Measurements from ENCODE around the gene ZNF608.

Gene ZNF608

DNA sequence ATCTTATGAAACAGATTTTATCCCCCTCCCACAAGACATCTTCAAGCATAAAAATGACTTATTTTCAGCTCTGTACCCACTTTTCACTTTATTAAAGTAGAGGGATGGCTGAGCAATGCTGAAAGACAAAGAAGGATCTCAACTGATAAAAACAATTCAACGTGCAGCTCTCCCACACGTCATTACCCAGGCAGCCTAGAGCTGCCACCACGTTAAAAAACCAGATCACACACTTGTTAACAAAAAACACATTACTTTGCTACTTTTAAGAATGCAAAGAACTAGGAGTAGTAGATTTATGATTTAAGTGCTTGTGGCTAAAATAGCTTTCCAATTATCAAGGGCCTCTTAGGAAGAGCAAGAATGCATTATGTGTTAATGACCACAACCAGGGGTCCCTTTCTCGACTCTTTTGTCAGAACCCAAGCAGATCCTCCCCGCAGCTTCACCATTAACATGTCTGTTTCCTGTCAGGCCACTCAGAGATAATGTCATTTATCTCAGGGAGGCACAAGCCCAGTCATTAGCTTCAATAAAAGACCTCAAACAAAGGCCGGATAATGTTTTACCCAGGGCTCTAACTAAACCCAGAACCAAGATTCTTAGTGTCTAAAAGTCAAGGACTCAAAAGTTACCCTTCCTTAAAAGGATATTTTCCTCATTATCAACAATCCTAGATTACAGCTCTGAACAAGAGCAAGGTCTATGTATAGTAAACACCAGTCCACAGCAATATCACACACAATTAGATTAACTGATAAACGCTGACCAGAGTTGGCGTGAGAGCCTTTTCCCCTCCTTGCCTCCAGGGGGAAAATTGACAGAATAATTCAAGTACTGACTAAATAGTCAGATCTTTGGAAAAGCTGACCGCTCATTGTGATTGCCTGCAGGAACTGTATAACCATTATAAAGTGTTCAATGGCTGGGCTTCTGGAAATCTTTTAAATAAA is 7.5 kb downstream of the ZNF608 start:
- no peak for DNase-seq (ENCODE audit: low read depth)

DNA sequence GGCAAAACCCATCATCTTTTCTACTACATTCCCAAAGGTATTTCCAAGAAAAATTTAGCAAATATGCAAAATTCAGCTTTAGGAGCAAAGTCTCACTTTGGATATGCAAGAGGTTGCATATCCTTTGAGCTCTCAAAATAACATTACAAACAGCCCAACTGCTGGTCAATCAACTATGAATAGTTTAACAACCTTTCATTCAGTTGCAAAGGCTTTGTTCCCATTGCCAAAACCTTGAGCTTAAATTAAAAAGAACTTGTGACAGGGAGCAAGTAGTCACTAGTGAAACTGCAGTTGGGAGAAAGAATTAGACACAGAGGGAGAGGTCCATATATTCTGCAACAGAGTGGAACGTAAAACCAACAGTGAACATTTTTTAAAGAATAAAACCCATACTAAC is 8.8 kb downstream of the ZNF608 start:
- DNase-seq (ENCODE audit: low read depth) = no peak

DNA sequence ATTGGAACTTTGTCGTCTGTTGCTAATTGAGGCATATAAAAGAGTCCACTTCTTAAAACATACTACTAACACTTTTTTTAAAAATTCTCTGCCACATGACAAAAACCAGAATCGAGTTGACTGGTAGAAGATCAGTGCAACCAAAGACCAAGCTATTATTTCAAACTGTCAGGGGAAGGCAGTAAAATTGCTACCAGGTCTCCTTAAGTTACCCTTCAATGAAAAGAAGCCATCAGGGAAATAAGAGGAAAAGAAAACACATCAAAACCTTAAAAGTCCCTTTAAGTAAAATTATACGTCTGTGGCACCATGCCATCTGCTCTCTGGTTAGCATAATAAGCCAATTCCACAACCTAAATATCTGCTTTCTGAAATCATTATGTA is 9.6 kb downstream of the ZNF608 start:
- no peak for DNase-seq (ENCODE audit: low read depth)

GRCh38 chr5:124736082-124736804 is 10.2 kb downstream of the ZNF608 start:
- peak; percentile 78 for DNase-seq (ENCODE audit: low read depth)

- no peak for DNase-seq (ENCODE audit: low read depth)
Measured at GRCh38 chr5:124735169-124735858, 11.1 kb downstream of the ZNF608 start.

DNA sequence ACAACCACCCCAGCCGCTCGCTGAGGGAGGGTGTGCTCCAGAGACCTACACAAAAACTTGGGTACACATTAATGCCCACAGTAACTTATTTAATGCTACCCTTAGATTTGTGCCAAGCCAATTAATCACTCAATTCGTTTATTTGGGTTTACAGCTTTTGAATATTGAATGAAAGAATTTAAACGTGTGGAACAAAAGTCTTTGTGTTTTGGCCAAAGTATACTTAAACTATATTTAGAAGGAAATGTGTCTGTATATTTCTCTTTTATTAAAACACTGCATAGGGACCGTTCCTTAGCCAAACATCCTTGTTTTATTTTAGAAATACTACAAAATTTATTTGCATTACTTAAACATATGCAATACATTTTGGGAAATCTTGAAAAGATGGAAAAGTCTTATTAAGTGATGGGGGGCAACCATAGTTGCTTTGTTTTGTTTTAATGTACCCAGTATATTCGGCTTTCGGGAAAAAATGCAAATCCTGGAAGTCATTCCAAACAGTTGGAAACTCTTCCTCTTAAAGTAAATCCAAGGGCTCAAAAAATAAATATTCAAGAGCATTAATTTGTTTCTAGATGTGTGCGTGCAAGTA is 11.8 kb downstream of the ZNF608 start:
- no peak for DNase-seq (ENCODE audit: low read depth)

DNA sequence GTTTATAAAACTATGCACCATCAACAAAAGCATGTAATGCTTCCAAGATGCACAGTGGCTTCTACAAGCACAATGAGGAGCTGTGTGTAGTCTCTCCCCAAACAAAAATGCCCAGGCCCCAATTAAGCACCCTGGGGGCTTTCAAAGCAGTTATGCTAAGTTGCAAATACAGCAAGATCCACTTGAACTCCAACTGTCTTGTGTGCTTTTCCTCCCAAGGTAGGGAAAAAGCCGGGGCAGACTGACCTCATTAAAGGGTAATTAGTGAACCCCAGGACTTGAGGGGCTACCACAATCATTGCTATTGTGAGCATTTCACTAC is 13.1 kb downstream of the ZNF608 start:
- no peak for DNase-seq (ENCODE audit: low read depth)

GRCh38 chr5:124732428-124733328 is 13.8 kb downstream of the ZNF608 start:
- no peak for DNase-seq (ENCODE audit: low read depth)

DNA sequence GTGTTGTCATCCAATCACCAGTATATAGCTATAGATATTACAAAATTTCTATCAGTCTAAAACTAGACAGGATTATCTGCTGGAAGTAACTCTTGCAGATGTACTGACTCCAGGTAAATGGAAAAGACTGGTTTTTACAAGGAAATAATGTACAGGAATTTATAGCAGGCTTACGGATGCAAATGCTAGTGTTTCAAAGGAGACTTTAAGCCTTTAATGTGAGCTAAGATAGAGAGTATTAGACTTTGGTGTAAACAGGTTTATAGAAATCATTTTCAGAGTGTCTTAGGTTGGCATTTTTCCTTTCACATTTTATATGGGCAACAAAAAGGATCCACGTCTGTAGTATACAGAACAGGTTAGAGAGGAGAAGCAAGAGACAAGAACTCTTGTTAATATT is 16.1 kb downstream of the ZNF608 start:
- no peak for DNase-seq (ENCODE audit: low read depth)

DNA sequence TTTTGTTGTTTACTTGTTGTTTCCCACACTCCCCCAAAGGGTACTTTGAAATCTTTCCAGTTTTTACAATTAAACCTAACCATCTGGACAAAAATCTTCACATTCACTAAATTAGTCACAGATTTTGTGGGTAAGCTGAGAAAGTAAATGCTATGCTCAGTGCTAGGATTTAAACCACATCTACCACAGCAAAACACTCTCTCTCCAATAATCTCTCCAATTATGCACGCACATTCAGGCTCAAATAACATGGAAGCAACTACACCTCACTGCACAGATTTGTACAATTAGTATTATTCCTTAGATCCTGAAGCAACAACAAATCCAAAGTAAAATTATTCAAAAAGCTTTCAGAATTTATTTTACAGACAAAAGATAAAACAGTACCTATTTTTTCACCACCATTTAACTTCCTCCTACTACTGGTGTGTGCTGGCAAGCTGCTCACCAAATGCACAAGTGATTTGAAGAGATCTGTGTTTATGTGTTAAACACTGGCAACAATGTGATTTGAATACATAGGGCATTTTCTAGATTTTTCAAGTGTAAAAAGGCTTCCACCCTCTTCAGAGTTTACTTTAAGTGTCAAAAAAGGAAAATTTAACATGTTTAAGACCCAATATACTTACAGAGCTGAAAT is 16.6 kb downstream of the ZNF608 start:
- DNase-seq (ENCODE audit: low read depth) = peak; percentile 38

- DNase-seq (ENCODE audit: low read depth) = no peak
Measured at GRCh38 chr5:124728968-124729332, 17.5 kb downstream of the ZNF608 start.

DNA sequence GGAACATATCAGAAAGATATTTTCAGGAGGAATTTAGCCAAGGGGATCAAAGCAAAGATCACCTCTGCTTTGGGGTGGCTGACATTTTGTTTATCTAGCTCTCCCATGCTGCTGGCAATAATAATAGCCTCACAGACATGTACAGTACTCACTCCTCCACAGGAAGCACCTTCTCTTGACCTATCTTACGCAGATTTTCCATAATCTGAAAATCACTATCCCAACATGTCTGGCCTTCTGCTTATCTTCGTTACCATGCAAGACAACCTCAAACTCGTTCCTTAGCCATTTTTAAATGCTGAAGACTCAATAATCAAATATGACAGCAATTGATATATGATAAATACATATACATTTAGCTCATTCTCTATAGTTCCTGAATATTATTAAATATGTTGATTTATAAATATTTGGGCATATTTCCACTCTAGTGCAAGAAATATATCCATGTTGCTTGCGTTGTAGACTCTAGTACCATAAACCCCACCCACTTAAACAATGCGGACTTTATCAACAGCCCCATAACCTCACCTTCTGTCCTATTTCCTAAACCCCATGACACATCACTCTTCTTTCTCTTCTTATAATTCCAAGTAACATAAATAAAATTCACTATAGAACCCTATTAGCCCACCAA is 18.0 kb downstream of the ZNF608 start:
- DNase-seq (ENCODE audit: low read depth) = no peak

- DNase-seq (ENCODE audit: low read depth) = no peak
Measured at GRCh38 chr5:124726631-124727362, 19.6 kb downstream of the ZNF608 start.

- no peak for DNase-seq (ENCODE audit: low read depth)
Measured at GRCh38 chr5:124725622-124726258, 20.7 kb downstream of the ZNF608 start.

GRCh38 chr5:124725040-124725434 is 21.4 kb downstream of the ZNF608 start:
- DNase-seq (ENCODE audit: low read depth) = no peak

DNA sequence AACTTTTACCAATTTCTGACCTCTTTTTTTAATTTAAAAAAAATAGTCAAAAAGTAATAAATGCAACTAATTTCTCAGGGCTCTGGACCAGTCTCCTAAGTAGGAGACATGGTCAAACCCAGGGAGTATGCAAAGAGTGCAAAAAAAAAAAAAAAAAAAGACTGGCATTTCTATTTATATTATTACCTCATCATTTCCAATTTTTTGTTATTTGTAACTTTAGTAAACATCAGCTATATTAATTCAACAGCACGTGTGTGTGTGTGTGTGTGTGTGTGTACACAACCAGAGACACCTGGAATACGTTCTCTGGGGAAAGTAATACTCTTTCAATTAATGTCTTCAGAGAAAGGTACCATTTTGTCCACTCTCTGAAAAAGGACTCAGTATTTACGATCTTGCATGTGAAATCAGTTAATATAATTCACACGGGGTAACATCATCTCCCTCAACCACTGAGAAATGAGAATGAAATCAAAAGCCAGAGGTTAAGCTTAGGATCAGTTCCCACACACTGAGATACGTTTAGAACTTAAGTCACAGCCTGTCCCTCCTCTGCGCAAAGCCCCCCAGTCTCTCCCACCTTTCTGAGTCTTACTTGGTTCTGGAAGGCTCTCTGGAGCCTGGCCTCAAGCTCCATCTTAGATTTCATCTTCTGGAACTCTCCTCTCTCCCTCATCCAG is 21.9 kb downstream of the ZNF608 start:
- DNase-seq (ENCODE audit: low read depth) = no peak

- DNase-seq (ENCODE audit: low read depth) = no peak
Measured at GRCh38 chr5:124721229-124721735, 25.2 kb downstream of the ZNF608 start.

DNA sequence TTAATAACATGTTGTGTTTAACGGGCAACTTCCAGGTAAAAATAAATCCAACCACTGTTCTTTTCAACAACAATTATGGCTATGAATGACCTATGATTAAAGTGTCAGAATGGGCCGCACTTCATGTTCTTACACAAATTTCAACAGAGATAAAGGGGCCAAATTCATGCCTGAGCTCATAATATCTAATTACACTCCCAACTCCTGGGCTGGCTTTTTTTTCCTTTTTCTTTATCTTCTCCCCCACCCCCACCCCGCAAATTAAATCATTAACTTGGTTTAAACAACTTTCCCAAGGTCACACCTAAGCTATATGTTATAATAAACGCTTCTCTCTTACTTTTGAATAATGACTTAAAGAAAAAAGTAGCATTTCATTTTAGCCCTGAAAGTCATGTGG is 25.8 kb downstream of the ZNF608 start:
- DNase-seq (ENCODE audit: low read depth) = no peak
